Measurements from ENCODE around the gene VPS39.

- TF ChIP-seq CTCF (IDR thresholded peaks at IDR 0.05): no peak
- TF ChIP-seq RFX5 (IDR thresholded peaks at IDR 0.05; ENCODE audit: low read length): no peak
- no peak for TF ChIP-seq NFIC (IDR thresholded peaks at IDR 0.05; ENCODE audit: borderline replicate concordance)
- no peak for TF ChIP-seq POLR2AphosphoS5 (IDR thresholded peaks at IDR 0.05; ENCODE audit: low read depth, low read length)
Observed at GRCh38 chr15:42218953-42219592, 11.0 kb upstream of the VPS39 start.
